HEK293T (cell line): ENCODE measurements around the gene BAIAP2L1.

Source experiments
- ARNT ChIP-seq: fragments of 450-650 bp; IDR thresholded peaks from 2 replicates; pipeline ENCODE4 v1.6.1; 2017; ENCODE audit warnings: mild to moderate bottlenecking
- BHLHE40 ChIP-seq: fragments of 450-650 bp; IDR thresholded peaks from 2 replicates; pipeline ENCODE4 v1.6.1; 2016; ENCODE audit warnings: mild to moderate bottlenecking, moderate library complexity, borderline replicate concordance
- CTBP1 ChIP-seq: fragments of 450-650 bp; IDR thresholded peaks from 2 replicates; pipeline ENCODE4 v1.6.1; 2016; ENCODE audit warnings: borderline replicate concordance
- ELF4 ChIP-seq: fragments of 450-650 bp; IDR thresholded peaks from 2 replicates; pipeline ENCODE4 v1.6.1; 2017; ENCODE audit warnings: antibody characterized with exemption
- FOXA1 ChIP-seq: fragments of 450-650 bp; IDR thresholded peaks from 2 replicates; pipeline ENCODE4 v1.6.1; 2016; ENCODE audit warnings: mild to moderate bottlenecking
- FOXK2 ChIP-seq: fragments of 450-650 bp; IDR thresholded peaks from 2 replicates; pipeline ENCODE4 v1.6.1; 2016; ENCODE audit warnings: mild to moderate bottlenecking
- FOXM1 ChIP-seq: fragments of 450-650 bp; IDR thresholded peaks from 2 replicates; pipeline ENCODE4 v1.6.1; 2017; ENCODE audit warnings: mild to moderate bottlenecking, borderline replicate concordance
- NFRKB ChIP-seq: fragments of 450-650 bp; IDR thresholded peaks from 2 replicates; pipeline ENCODE4 v1.6.1; 2016; ENCODE audit warnings: mild to moderate bottlenecking, moderate library complexity
- SP1 ChIP-seq: fragments of 450-650 bp; IDR thresholded peaks from 2 replicates; pipeline ENCODE4 v1.6.1; 2017
- SUZ12 ChIP-seq: fragments of 450-650 bp; IDR thresholded peaks from 2 replicates; pipeline ENCODE4 v1.6.1; 2016; ENCODE audit warnings: mild to moderate bottlenecking
- TARDBP ChIP-seq: fragments of 450-650 bp; IDR thresholded peaks from 2 replicates; pipeline ENCODE4 v1.6.1; 2016
- ZNF384 ChIP-seq: fragments of 450-650 bp; IDR thresholded peaks from 2 replicates; pipeline ENCODE4 v1.6.1; 2016
- TF ChIP-seq, protein P1 (sequence below): fragments of 450-650 bp; IDR thresholded peaks from 2 replicates; pipeline ENCODE4 v1.6.1; 2016

DNA sequence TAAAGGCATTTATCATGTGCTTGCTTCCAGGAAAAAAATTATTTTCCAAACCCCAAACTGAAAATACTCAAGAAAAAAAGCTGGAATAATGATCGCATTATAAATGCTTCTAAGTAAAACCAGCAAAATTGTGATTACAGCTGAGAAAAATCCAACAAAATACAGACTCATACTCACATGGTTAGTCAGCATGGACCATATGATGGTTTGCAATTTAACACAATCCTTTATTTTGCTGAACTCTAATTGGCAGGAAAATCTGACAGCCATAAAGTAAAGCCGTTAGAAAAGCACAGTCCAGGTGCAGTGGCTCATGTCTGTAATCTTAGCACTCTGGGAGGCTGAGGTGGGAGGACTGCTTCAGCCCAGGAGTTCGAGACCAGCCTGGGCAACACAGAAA lies 59.8 kb downstream of the BAIAP2L1 start:
- TF ChIP-seq TARDBP (no peak), ZNF384 (no peak), ELF4 (no peak), SP1 (no peak), FOXA1 (no peak), FOXM1 (no peak), ARNT (no peak), BHLHE40 (no peak), CTBP1 (no peak), NFRKB (no peak), FOXK2 (no peak), SUZ12 (no peak)
- TF ChIP-seq, protein P1, sequence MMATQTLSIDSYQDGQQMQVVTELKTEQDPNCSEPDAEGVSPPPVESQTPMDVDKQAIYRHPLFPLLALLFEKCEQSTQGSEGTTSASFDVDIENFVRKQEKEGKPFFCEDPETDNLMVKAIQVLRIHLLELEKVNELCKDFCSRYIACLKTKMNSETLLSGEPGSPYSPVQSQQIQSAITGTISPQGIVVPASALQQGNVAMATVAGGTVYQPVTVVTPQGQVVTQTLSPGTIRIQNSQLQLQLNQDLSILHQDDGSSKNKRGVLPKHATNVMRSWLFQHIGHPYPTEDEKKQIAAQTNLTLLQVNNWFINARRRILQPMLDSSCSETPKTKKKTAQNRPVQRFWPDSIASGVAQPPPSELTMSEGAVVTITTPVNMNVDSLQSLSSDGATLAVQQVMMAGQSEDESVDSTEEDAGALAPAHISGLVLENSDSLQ = no peak
